Osteoblast (primary cell): ENCODE data around the gene OOSP2. TPM values are rescaled to one million over a fixed set of nuclear protein-coding genes. Genes with fewer than 3 reads are reported as not detected.
"Not testable (repeated sequence)": the region's sequence is repeated elsewhere in the genome, so short reads cannot be mapped to it uniquely, and the experiment has no call there.

Experiments used
- DNase-seq: peaks from one replicate; pipeline ENCODE4 v3.0.0; 2011; ENCODE audit warnings: low spot score, mixed read lengths; ENCODE audit not compliant: insufficient read length; ENCODE audit errors: missing footprints
- H2AFZ ChIP-seq: 2 replicates; pipeline ENCODE4 v1.6.0; 2011; ENCODE audit warnings: mild to moderate bottlenecking, low read length
- H3K27ac ChIP-seq: 2 replicates; pipeline ENCODE4 v1.5.1; 2011; ENCODE audit warnings: mild to moderate bottlenecking, low read depth, low read length, moderate library complexity
- H3K27me3 ChIP-seq: 2 replicates; pipeline ENCODE4 v1.6.0; 2012; ENCODE audit warnings: mild to moderate bottlenecking, control low read depth, inconsistent platforms, low read length, moderate library complexity; ENCODE audit not compliant: insufficient read depth
- H3K36me3 ChIP-seq: 2 replicates; pipeline ENCODE4 v1.5.1; 2011; ENCODE audit warnings: mild to moderate bottlenecking, low read length, control low read depth, moderate library complexity; ENCODE audit not compliant: insufficient read depth
- H3K4me1 ChIP-seq: 2 replicates; pipeline ENCODE4 v1.5.1; 2011; ENCODE audit warnings: mild to moderate bottlenecking, low read length, control low read depth, moderate library complexity; ENCODE audit not compliant: insufficient read depth
- H3K4me2 ChIP-seq: 2 replicates; pipeline ENCODE4 v1.6.0; 2011; ENCODE audit warnings: mild to moderate bottlenecking, low read length; ENCODE audit not compliant: insufficient read depth
- H3K4me3 ChIP-seq: fragments of 200-600 bp; sonication (generic); 3 replicates; pipeline ENCODE4 v1.5.1; 2012; ENCODE audit warnings: mild to moderate bottlenecking, low read length, inconsistent platforms; ENCODE audit not compliant: insufficient read depth
- H3K79me2 ChIP-seq: 2 replicates; pipeline ENCODE4 v1.6.0; 2012; ENCODE audit warnings: mild to moderate bottlenecking, low read length, control low read depth, inconsistent platforms; ENCODE audit not compliant: insufficient read depth
- H3K9me3 ChIP-seq: 2 replicates; pipeline ENCODE4 v1.5.1; 2011; ENCODE audit warnings: low read depth, low read length, control low read depth
- H4K20me1 ChIP-seq: 2 replicates; pipeline ENCODE4 v1.6.0; 2012; ENCODE audit warnings: mild to moderate bottlenecking, low read length, control low read depth; ENCODE audit not compliant: insufficient read depth
- total RNA-seq: library from RNA; depleted of rRNA; stranded (reverse); fragments of >200 nt; gene quantifications from 2 replicates; pipeline ENCODE4 v1.2.3, GENCODE V29; 2012
- TF ChIP-seq, protein P1 (sequence below): IDR thresholded peaks from 2 replicates; pipeline ENCODE4 v1.5.1; 2011; ENCODE audit warnings: mild to moderate bottlenecking, low read depth, low read length, moderate library complexity; ENCODE audit errors: extremely low read depth

The OOSP2 gene
- total RNA-seq, 1 donor: not detected

DNA sequence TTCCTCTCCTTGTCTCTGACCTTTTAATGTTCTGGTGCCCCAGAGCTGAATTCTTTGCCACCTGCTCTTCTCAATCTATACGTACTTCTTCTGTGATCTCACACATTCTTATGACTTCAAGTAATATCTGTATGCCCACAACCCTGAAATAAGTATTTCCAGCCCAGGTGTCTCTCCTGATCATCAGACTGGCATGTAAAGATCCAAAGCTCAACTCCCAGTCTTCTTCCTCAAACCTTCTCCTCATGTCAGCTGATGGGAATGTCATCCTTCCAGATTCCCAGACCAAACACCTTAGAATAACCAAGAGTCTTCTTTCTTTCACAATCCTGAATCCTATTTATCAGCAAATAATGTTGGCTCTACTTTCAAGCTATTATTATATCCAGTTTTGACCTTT is 25.6 kb downstream of the OOSP2 start:
- H3K27me3 ChIP-seq: no peaks in the 10 kb centered on the region
- TF ChIP-seq, protein P1, sequence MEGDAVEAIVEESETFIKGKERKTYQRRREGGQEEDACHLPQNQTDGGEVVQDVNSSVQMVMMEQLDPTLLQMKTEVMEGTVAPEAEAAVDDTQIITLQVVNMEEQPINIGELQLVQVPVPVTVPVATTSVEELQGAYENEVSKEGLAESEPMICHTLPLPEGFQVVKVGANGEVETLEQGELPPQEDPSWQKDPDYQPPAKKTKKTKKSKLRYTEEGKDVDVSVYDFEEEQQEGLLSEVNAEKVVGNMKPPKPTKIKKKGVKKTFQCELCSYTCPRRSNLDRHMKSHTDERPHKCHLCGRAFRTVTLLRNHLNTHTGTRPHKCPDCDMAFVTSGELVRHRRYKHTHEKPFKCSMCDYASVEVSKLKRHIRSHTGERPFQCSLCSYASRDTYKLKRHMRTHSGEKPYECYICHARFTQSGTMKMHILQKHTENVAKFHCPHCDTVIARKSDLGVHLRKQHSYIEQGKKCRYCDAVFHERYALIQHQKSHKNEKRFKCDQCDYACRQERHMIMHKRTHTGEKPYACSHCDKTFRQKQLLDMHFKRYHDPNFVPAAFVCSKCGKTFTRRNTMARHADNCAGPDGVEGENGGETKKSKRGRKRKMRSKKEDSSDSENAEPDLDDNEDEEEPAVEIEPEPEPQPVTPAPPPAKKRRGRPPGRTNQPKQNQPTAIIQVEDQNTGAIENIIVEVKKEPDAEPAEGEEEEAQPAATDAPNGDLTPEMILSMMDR: no peak

GRCh38 chr11:60069450-60069849 is 29.2 kb downstream of the OOSP2 start:
- H3K4me3 ChIP-seq: no peak overlapping the region
- H2AFZ ChIP-seq: no peak overlapping the region
- no peaks in the 10 kb centered on the region for H3K27me3 ChIP-seq
- no peaks in the 10 kb centered on the region for H3K9me3 ChIP-seq
- H3K36me3 ChIP-seq: no peaks in the 10 kb centered on the region
- TF ChIP-seq, protein P1: no peak
- H3K27ac ChIP-seq: no peak overlapping the region
- H3K4me1 ChIP-seq: no peaks in the 10 kb centered on the region
- H4K20me1 ChIP-seq: no peaks in the 10 kb centered on the region
- H3K79me2 ChIP-seq: no peaks in the 10 kb centered on the region
- H3K4me2 ChIP-seq: no peak overlapping the region
- no peak for DNase-seq

More for the DNA sequence above, 25.6 kb downstream of the OOSP2 start:
- H3K4me2 ChIP-seq: no peak overlapping the region
- H3K79me2 ChIP-seq: no peaks in the 10 kb centered on the region
- no peaks in the 10 kb centered on the region for H4K20me1 ChIP-seq
- no peaks in the 10 kb centered on the region for H3K36me3 ChIP-seq
- H3K27ac ChIP-seq: no peak overlapping the region
- H3K9me3 ChIP-seq: no peaks in the 10 kb centered on the region
- no peak overlapping the region for H3K4me3 ChIP-seq
- no peak for DNase-seq
- H3K4me1 ChIP-seq: no peaks in the 10 kb centered on the region
- H2AFZ ChIP-seq: no peak overlapping the region

GRCh38 chr11:60071644-60072043 is 31.4 kb downstream of the OOSP2 start:
- not testable (repeated sequence) for H3K4me2 ChIP-seq, H3K27ac ChIP-seq, H3K9me3 ChIP-seq, H3K4me1 ChIP-seq, H4K20me1 ChIP-seq, H3K27me3 ChIP-seq, H3K79me2 ChIP-seq, H3K36me3 ChIP-seq, DNase-seq, H2AFZ ChIP-seq, H3K4me3 ChIP-seq

DNA sequence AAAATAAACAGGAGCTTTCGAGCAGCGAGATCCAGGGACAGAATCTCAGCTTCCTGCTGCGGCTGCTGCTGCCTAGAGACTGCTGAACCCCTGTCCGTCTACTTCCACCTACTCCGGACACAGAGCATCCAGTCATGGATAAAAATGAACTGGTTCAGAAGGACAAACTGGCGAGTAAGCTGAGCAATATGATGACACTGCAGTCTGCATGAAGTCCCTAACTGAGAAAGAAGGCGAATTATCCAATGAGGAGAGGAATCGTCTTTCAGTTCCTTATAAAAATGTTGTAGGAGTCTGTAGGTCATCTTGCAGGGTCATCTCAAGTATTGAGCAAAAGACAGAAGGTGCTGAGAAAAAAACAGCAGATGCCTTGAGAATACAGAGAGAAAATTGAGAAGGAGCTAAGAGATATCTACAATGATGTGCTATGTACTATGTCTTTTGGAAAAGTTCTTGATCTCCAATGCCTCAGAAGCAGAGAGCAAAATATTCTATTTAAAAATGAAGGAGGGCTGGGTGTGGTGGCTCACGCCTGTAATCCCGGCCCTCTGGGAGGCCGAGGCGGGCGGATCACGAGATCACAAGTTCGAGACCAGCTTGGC is 37.1 kb downstream of the OOSP2 start:
- H3K79me2 ChIP-seq: no peaks in the 10 kb centered on the region
- no peak for DNase-seq
- H3K9me3 ChIP-seq: no peaks in the 10 kb centered on the region
- no peak overlapping the region for H3K27ac ChIP-seq
- H4K20me1 ChIP-seq: no peaks in the 10 kb centered on the region
- no peak overlapping the region for H3K4me3 ChIP-seq
- no peaks in the 10 kb centered on the region for H3K4me1 ChIP-seq
- TF ChIP-seq, protein P1: no peak
- H3K4me2 ChIP-seq: no peak overlapping the region
- no peak overlapping the region for H2AFZ ChIP-seq
- H3K36me3 ChIP-seq: no peaks in the 10 kb centered on the region
- no peaks in the 10 kb centered on the region for H3K27me3 ChIP-seq
